Bronchial epithelial cell (primary cell): Measurements from ENCODE around the gene SLC44A5. TPM values are rescaled to one million over a fixed set of nuclear protein-coding genes. Genes with fewer than 3 reads are reported as not detected.

Experiments
- DNase-seq: peaks from one replicate; pipeline ENCODE4 v3.0.0-alpha.2; 2010; ENCODE audit warnings: low read depth
- FAIRE-seq: peaks from 2 replicates; lab custom pipeline; 2011; peaks lifted over from hg19 to GRCh38; lab: Jason Lieb, UNC
- H3K27me3 ChIP-seq: 2 replicates; pipeline ENCODE4 v1.5.1; 2011; ENCODE audit warnings: low read length; ENCODE audit not compliant: control insufficient read depth, insufficient read depth
- H3K36me3 ChIP-seq: 2 replicates; pipeline ENCODE4 v1.5.1; 2011; ENCODE audit warnings: low read length; ENCODE audit not compliant: control insufficient read depth, insufficient read depth
- H3K4me3 ChIP-seq: 2 replicates; pipeline ENCODE4 v1.5.1; 2011; ENCODE audit warnings: mild to moderate bottlenecking, low read depth, low read length, control low read depth
- CTCF ChIP-seq: IDR thresholded peaks from 2 replicates; pipeline ENCODE4 v1.5.1; 2011; ENCODE audit warnings: mild to moderate bottlenecking, moderate library complexity, low read length, control low read depth, inconsistent platforms; ENCODE audit not compliant: insufficient read depth, severe bottlenecking
- total RNA-seq: library from RNA; depleted of rRNA; stranded (reverse); fragments of >200 nt; gene quantifications from 2 replicates; pipeline ENCODE4 v1.2.1, GENCODE V29; 2014

The SLC44A5 gene
- total RNA-seq, 1 donor from 2014 or later = under 0.01 TPM

- FAIRE-seq (no peak), DNase-seq (no peak)
- Histone ChIP-seq H3K36me3 (no peaks in the 10 kb centered on the region), H3K4me3 (no peak overlapping the region), H3K27me3 (no peaks in the 10 kb centered on the region)
- TF ChIP-seq CTCF = no peak
Measured at GRCh38 chr1:75293270-75293669, 317.6 kb downstream of the SLC44A5 start.

- Histone ChIP-seq H3K27me3 (no peaks in the 10 kb centered on the region), H3K4me3 (no peak overlapping the region), H3K36me3 (no peaks in the 10 kb centered on the region)
- FAIRE-seq (no peak), DNase-seq (no peak)
- no peak for TF ChIP-seq CTCF
Measured at GRCh38 chr1:75292013-75292412, 318.9 kb downstream of the SLC44A5 start.

- Histone ChIP-seq H3K36me3 (no peaks in the 10 kb centered on the region), H3K4me3 (no peak overlapping the region), H3K27me3 (no peaks in the 10 kb centered on the region)
- FAIRE-seq = no peak
- DNase-seq = no peak
- TF ChIP-seq CTCF = no peak
Measured at GRCh38 chr1:75276385-75276784, 334.5 kb downstream of the SLC44A5 start.

- DNase-seq = no peak
- Histone ChIP-seq H3K36me3 (no peaks in the 10 kb centered on the region), H3K27me3 (no peaks in the 10 kb centered on the region), H3K4me3 (no peak overlapping the region)
- FAIRE-seq = no peak
- no peak for TF ChIP-seq CTCF
Measured at GRCh38 chr1:75275631-75276030, 335.3 kb downstream of the SLC44A5 start.

- no peak for TF ChIP-seq CTCF
- FAIRE-seq (no peak), DNase-seq (no peak)
- no peaks in the 10 kb centered on the region for H3K36me3 ChIP-seq
- no peaks in the 10 kb centered on the region for H3K27me3 ChIP-seq
- H3K4me3 ChIP-seq = no peak overlapping the region
Measured at GRCh38 chr1:75274920-75275506, 335.9 kb downstream of the SLC44A5 start.

GRCh38 chr1:75273110-75273509 is 337.8 kb downstream of the SLC44A5 start:
- no peak for FAIRE-seq
- Histone ChIP-seq H3K36me3 (no peaks in the 10 kb centered on the region), H3K4me3 (no peak overlapping the region), H3K27me3 (no peaks in the 10 kb centered on the region)
- no peak for DNase-seq
- TF ChIP-seq CTCF = no peak
